UCSD-AML1 (cell line): ENCODE results near the gene ZNF669.

ENCODE experiments used
- DNase-seq: peaks from one replicate; lab custom pipeline; 2025; ENCODE audit not compliant: unreplicated experiment; lab: John Stamatoyannopoulos, UW

The ZNF669 gene

DNA sequence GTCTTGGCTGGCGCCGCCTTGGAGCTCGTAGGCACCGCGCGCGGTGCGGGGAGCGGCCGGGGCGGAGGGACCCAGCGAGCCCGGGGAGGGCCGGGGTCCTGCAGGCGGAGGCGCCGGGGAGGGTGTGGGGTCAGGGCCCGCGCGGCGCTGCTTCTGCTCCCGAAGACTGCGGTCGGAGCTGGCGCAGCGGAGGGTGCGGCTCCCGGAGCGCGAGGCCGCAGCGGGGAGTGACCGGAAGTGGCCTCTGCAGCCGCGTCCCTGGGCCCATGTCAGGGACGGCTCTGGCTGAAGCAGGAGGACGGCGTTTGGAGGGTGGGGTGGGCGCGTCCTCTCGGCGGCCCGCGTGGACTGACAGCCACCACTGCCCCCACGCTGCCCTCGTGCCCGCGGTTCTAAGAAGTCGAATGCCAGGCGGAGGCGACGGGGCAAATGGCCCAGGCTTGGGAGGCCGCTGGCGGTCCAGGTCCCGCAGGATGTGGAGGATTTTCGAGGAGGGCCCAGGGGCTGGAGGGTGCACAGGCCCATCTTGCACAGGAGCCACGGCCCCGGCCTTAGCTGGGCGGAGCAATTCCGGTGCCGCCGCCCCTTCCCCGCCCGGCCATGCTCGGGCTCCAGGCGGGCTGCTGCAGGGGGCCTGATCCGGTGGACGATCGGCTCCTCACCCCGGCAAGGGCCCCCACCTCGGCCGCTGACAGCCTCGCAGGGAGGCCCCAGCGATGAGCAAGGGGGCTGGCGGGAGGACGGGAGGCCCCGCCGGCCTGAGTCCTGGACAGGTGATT is 7.7 kb upstream of the ZNF669 start:
- DNase-seq: no peak

GRCh38 chr1:247111259-247111699 is 7.1 kb upstream of the ZNF669 start:
- no peak for DNase-seq

DNA sequence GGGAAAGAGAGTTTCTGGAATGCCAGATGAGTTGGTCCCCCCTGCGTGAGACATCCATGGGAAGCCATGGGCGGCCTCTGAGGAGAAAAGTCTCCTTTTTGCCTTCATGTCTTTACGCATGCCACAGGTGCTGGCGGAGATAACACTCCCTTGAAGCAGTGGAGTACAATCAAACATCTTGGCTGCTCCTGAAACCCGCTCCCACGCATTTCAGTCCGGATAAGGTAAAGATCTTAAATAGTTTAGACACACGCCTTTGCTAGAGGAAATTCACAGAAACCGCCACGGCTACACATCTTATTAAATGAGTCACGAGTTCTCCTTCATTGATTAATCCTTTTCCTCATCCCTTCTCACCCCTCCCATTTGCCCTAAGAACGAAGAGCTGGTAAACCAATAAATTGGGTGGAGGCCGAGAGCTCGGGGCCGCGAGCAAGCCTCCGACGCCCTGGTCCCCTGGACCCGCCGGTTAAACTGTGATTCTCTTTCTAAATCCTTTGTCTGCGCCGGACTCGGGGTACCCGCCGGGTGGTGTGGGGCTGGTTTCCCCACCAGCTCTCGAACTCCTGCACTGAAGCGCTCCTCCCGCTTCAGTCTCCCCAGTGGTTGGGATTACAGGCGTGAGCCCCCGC is 6.6 kb upstream of the ZNF669 start:
- DNase-seq: no peak

GRCh38 chr1:247107694-247108093 is 3.5 kb upstream of the ZNF669 start:
- DNase-seq: no peak

DNA sequence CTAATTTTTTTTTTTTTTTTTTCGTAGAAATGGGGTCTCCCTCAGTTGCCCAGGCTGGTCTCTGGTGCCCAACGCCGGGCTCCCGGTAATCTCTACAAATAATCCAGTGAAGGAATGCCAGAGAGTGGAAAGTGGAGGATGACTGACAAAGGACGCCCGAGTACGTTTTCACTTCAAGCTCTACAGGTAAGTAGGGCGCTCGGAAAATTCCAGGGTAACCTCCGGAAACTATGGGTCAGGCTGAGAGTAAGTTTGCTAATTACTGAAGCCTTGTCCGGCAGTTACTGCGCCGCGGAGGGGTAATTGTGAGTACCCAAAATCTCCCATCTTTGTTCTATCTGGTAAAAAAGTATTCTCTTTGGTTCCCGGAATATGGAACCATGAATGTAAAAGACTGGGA is 1.8 kb upstream of the ZNF669 start:
- no peak for DNase-seq

DNA sequence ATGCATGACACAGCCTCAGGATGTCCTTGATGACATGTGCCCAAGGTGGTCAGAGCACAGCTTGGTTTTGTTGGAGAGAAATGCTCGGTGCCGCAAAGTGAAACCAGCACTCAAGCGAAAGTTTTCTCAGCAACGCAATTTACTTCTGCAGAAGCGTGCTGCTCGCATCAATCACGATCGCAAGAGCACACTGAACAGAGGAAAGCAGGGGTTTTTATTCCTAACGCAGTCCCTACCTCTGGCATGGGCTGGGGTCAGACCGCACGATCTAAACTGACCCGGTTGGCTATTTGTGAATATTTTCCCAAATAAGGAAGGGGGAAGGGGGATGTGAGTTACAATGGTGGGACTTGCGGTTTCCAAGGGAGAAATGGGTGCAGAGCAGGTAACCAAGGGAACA is 809 bp upstream of the ZNF669 start:
- DNase-seq: no peak

DNA sequence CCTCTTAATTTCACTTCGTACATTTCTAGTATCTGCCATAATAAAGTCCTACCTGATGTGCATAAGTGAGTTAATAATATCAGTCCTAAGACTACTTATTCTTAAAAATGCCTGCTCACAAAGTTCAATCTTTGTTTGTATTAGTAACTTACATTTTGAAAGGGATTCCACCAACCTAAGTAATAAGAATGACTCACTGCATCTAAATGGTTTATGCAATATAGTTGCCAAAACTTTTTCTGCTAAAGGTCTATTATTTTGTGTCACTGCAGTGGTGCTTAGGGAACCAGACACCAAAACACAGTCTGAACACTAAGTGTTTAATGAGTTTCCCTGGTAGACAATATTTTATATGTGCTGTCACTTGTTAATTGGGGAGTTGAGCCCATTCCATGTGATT is 1.8 kb downstream of the ZNF669 start:
- DNase-seq: no peak

DNA sequence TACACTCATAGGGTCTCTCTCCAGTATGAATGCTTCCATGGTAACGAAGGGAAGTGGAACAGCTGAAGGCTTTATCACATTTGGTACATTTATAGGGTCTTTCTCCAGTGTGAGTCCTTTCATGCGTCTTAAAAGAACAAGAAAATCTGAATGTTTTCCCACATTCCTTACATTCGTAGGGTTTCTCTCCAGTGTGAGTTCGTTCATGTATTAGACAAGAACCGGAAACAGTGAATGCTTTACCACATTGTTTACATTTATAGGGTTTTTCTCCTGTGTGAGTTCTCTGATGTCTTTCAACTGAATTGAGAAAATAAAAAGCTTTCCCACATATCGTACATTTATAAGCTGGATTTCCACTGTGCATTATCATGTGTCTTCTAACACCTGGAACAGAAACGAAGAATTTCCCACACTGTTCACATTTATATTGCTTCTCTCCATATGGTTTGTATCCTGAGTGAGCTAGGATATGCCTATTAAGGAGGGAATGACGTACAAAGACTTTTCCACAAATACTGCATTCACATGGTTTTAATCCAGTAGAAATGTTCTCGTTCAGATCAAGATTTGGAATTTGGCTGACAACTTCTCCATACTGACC is 3.4 kb downstream of the ZNF669 start:
- DNase-seq: no peak

DNA sequence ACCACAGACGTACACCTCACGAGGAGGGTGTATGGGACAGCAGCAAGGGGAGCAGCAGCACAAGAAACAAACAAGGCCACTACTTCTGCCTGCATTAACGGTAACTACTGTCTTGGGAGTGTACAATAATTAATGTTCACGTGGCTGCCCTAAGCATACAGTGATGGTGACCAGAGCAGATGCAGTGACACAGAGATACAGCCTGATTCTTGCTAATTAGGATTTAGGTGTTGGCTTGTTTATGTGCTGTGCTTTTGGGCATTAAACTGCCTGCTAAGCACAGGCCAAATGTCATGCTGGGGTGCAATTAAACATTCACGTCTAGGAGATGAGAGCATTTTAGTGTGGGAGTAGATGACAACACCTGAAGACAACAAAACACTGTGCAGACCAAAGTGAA is 7.2 kb downstream of the ZNF669 start:
- DNase-seq: no peak

DNA sequence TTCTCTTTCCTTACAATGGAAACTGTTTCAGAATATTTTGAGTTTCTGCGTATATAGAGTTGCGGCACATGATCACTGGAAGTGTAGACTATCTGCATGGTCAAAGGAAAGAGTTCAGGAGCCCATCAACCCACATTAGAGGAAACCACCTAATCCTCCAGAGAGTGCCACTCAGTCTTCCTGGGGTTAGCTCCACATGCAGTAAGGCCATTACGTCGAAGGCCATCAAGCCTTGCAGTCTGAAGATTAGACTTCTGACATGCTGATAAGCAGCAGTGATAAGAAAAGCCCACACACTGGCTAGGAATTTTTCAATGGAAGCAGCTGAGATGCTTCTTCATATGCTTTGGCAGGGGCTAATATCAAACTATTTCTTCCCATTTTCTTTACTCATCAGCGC is 7.6 kb downstream of the ZNF669 start:
- no peak for DNase-seq

- DNase-seq: no peak
These were observed 8.0 kb downstream of the ZNF669 start for GRCh38 chr1:247096112-247096511.

GRCh38 chr1:247090455-247090854 is 13.7 kb downstream of the ZNF669 start:
- DNase-seq: no peak

DNA sequence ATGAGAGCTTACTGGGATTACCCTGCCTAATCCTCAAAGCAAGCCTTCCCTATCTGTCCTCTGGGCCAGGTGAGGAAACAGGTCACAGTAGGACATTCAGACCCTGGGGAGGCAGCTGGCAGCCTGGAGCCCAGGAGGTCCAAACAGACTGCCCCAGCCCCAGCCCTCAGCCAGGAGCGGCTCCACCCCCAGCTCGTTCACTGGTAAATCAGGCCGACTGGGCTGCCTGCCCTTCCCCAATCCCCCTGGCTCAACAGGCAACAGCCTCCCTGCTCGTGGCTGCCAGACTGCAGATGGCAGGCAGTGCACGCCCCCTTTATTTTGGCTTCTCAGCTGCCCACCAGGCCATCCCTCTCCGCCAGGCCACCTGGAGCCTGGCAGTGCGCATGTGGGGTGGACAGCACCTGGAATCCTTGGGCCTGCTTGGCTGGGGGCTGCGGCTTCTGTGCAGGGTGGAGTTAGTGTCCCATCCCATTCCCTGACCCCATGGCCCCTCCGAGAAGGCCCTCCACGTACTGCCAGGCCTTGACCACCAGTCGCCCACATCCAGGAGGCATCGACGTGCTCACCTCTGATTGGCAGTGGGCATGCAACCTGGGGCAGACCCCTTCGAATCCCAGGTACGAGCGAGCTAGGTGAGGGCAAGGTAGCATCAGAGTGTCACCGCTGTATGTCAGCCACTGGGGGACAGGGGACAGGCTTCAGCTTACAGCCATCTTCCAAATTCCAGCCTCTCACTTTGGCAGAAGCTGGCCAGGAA is 14.4 kb downstream of the ZNF669 start:
- DNase-seq: no peak

- no peak for DNase-seq
These were observed 15.2 kb downstream of the ZNF669 start for GRCh38 chr1:247088967-247089366.

DNA sequence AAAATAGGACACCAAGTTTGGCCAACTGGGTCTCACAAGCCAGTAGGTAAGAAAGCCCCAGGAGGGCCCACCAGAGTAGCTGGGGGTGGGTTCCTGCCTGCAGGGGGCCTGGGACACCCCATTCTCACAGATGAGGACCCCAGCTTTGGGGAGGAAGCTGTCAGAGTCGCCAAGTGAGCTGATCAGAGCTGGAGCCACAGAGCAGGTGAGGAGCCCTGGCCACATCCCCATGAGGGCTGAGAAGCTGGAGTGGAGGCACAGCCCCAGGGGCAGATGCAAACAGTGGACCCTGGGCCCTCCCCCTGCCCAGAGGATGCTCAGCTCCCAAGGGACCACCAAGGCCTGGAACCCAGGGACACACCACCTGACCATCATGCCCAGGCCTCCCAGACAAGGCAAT is 16.9 kb downstream of the ZNF669 start:
- DNase-seq: no peak

DNA sequence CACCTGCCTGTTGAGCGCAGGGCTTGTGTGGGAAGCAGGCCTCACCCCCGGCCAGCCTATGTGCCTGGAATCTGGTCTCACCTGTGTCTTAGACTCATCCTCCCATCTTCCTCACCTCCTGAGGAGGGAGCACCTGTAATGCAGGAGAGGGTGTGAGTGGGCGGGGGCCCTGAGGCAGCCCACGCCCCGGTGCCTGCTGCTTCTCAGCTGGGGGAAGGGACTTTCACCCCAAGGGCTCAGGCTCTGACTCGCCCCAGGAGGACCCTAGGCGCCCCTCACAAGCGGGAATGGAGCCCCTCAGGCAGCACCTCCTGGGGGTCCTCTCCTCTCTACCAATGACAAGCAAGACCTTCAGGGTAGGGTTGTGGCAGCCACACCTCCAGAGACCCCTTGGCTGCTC is 18.8 kb downstream of the ZNF669 start:
- no peak for DNase-seq

GRCh38 chr1:247084771-247085170 is 19.4 kb downstream of the ZNF669 start:
- DNase-seq: no peak

GRCh38 chr1:247079141-247079874 is 24.8 kb downstream of the ZNF669 start:
- DNase-seq: no peak

- DNase-seq: peak; percentile 90
These were observed 25.7 kb downstream of the ZNF669 start, which contains the start of gene ZNF670 for GRCh38 chr1:247078258-247079140. ZNF670 (minus strand) TSS chr1:247078811; CDS start chr1:247078596, 215 bp downstream.

DNA sequence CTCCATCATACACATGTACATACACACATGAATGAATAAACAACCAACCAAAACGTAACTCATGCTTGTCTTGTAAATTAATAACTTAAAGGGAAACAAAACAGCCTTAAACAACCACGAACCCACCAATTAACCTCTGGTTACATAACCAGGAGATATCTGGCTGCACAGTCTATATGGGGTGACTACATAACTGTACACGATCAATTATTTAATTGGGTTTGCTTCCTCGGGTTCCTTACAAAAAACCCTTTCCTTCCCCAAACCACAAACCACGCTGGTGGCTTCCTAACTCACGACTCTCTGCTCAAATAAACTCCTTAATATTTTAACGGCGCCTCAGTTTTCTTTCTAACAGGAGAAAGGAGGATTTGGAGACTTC is 26.3 kb downstream of the ZNF669 start:
- DNase-seq: no peak
